Natural killer cell (primary cell): ENCODE data around the gene IRF9. TPM values are rescaled to one million over a fixed set of nuclear protein-coding genes. Genes with fewer than 3 reads are reported as not detected.
A peak's percentile ranks its signal among the peaks of the same experiment; 100 is the strongest.

Source experiments
- ATAC-seq, 3 donors: fragments of 150-1000 bp in 2 of 3; fragments of 200-7000 bp in 1 of 3; cut with Tn5 transposase; 1 replicate in 1 of 3; 2 replicates in 2 of 3; pipeline ENCODE4 v1.10.0; 2021; ENCODE audit warnings: mild to moderate bottlenecking in 2 of 3, moderate library complexity in 2 of 3
- DNase-seq, 2 donors: peaks; one replicate each; pipeline versions ENCODE4 v3.0.0 to v3.0.0-alpha.2; 2013 to 2021; ENCODE audit warnings: mixed read lengths in 1 of 2
- H3K27ac ChIP-seq: one replicate; pipeline ENCODE4 v1.5.1; 2013; ENCODE audit warnings: mild to moderate bottlenecking, low read length
- H3K27me3 ChIP-seq: one replicate; pipeline ENCODE4 v1.6.1; 2013; ENCODE audit warnings: low read length; ENCODE audit not compliant: control insufficient read depth, insufficient read depth
- H3K36me3 ChIP-seq: one replicate; pipeline ENCODE4 v1.6.1; 2013; ENCODE audit warnings: low read length; ENCODE audit not compliant: control insufficient read depth, insufficient read depth
- H3K4me1 ChIP-seq: one replicate; pipeline ENCODE4 v1.6.1; 2013; ENCODE audit warnings: low read length; ENCODE audit not compliant: control insufficient read depth, insufficient read depth
- H3K4me3 ChIP-seq: one replicate; pipeline ENCODE4 v1.5.1; 2013; ENCODE audit warnings: low read length
- H3K9me3 ChIP-seq: one replicate; pipeline ENCODE4 v1.6.1; 2013; ENCODE audit warnings: low read length; ENCODE audit not compliant: control insufficient read depth, insufficient read depth
- H3K27ac Mint-ChIP-seq, 2 donors: one replicate each; pipeline ENCODE4 v1.8.0; 2022; ENCODE audit warnings: mild to moderate bottlenecking in 2 of 2, mixed read lengths in 2 of 2, moderate library complexity in 1 of 2
- H3K27me3 Mint-ChIP-seq, 2 donors: one replicate each; pipeline ENCODE4 v1.8.0; 2022; ENCODE audit warnings: low read depth in 2 of 2, mixed read lengths in 2 of 2
- H3K36me3 Mint-ChIP-seq: one replicate; pipeline ENCODE4 v1.8.0; 2022; ENCODE audit warnings: mixed read lengths
- H3K4me1 Mint-ChIP-seq, 2 donors: one replicate each; pipeline ENCODE4 v1.8.0; 2022; ENCODE audit warnings: mixed read lengths in 2 of 2
- H3K4me3 Mint-ChIP-seq: one replicate; pipeline ENCODE4 v1.8.0; 2022; ENCODE audit warnings: mild to moderate bottlenecking, moderate library complexity, mixed read lengths
- H3K9me3 Mint-ChIP-seq, 2 donors: one replicate each; pipeline ENCODE4 v1.8.0; 2022; ENCODE audit warnings: mixed read lengths in 2 of 2
- CTCF ChIP-seq: fragments of 200-600 bp; IDR thresholded peaks from one replicate; pipeline ENCODE4 v1.8.0; 2022; ENCODE audit warnings: antibody characterized with exemption
- WGBS: methylation state at CpG from one replicate; pipeline ENCODE4 v1.1.7; 2013; ENCODE audit warnings: missing lambda C conversion rate; ENCODE audit not compliant: insufficient coverage; 5-methylcytosine and 5-hydroxymethylcytosine counted together
- intact Hi-C: fragments of 100-400 bp; cut with micrococcal nuclease; formaldehyde crosslinking; loops from one replicate; pipeline ENCODE4 v1.14.2; 2022
- total RNA-seq, 4 donors: library from RNA; stranded (reverse); fragments of 120-200 nt in 1 of 4; gene quantifications; one replicate each; pipeline versions ENCODE4 v1.2.3 to v1.2.4, GENCODE V29; 2013 to 2022

Gene IRF9
- total RNA-seq, 3 donors from 2014 or later (not counting 1 experiment from before 2014, with no cell fraction given): 178 to 348 (median 319) TPM

GRCh38 chr14:24147761-24148428 lies 13.2 kb upstream of the IRF9 start:
- peaks cover 54% of the 10 kb centered on the region for H3K36me3 ChIP-seq
- TF ChIP-seq CTCF: no peak
- H3K27ac ChIP-seq: no peak overlapping the region
- H3K4me3 Mint-ChIP-seq: peak overlapping the region; percentile 97
- intact Hi-C loops: loop anchor here (1.0 to 2.0 kb wide), 5 partner anchors 12 to 123 kb away; partner anchors contain the start of genes CHMP4A, DCAF11, IPO4 and NRL
- 7% methylated on average over 29 of the region's 29 CpGs for WGBS
- H3K4me1 Mint-ChIP-seq: peaks cover 53 to 70% of the 10 kb centered on the region in 2 donors
- H3K27me3 Mint-ChIP-seq: no peaks in the 10 kb centered on the region
- H3K36me3 Mint-ChIP-seq: peaks cover 7% of the 10 kb centered on the region
- ATAC-seq (no peak), DNase-seq (peak in 1 of 2 donors; percentile 33)
- H3K9me3 Mint-ChIP-seq: no peaks in the 10 kb centered on the region
- no peaks in the 10 kb centered on the region for H3K27me3 ChIP-seq
- H3K4me3 ChIP-seq: peak overlapping the region; percentile 91
- peaks cover 28% of the 10 kb centered on the region for H3K4me1 ChIP-seq
- peak overlapping the region; percentile 94 for H3K27ac Mint-ChIP-seq
- H3K9me3 ChIP-seq: no peaks in the 10 kb centered on the region

GRCh38 chr14:24149302-24149969 lies 11.6 kb upstream of the IRF9 start:
- H3K4me1 Mint-ChIP-seq: peaks cover 48 to 59% of the 10 kb centered on the region in 2 donors
- ATAC-seq (no peak), DNase-seq (no peak)
- H3K4me3 ChIP-seq: no peak overlapping the region
- intact Hi-C loops: no loop called here
- peaks cover 28% of the 10 kb centered on the region for H3K4me1 ChIP-seq
- no peak for TF ChIP-seq CTCF
- peaks cover 1% of the 10 kb centered on the region for H3K36me3 Mint-ChIP-seq
- H3K4me3 Mint-ChIP-seq: peak overlapping the region; percentile 59
- no peaks in the 10 kb centered on the region for H3K27me3 Mint-ChIP-seq
- no peak overlapping the region for H3K27ac Mint-ChIP-seq
- 98% methylated on average over 3 of the region's 3 CpGs for WGBS
- H3K9me3 ChIP-seq: no peaks in the 10 kb centered on the region
- H3K27me3 ChIP-seq: no peaks in the 10 kb centered on the region
- H3K9me3 Mint-ChIP-seq: no peaks in the 10 kb centered on the region
- H3K27ac ChIP-seq: no peak overlapping the region
- peaks cover 42% of the 10 kb centered on the region for H3K36me3 ChIP-seq

- Mint-ChIP-seq H3K27ac (no peak overlapping the region), H3K4me1 (peaks cover 43 to 53% of the 10 kb centered on the region in 2 donors), H3K36me3 (no peaks in the 10 kb centered on the region), H3K27me3 (no peaks in the 10 kb centered on the region), H3K9me3 (no peaks in the 10 kb centered on the region), H3K4me3 (no peak overlapping the region)
- intact Hi-C loops: no loop called here
- Histone ChIP-seq H3K9me3 (no peaks in the 10 kb centered on the region), H3K4me1 (peaks cover 25% of the 10 kb centered on the region), H3K27me3 (no peaks in the 10 kb centered on the region), H3K36me3 (peaks cover 45% of the 10 kb centered on the region), H3K27ac (no peak overlapping the region), H3K4me3 (no peak overlapping the region)
- ATAC-seq (no peak), DNase-seq (no peak)
- 97% methylated on average over 9 of the region's 9 CpGs for WGBS
- TF ChIP-seq CTCF: no peak
Observed at GRCh38 chr14:24150061-24150460, 11.0 kb upstream of the IRF9 start.
